Upper lobe of left lung (tissue), 4 donors: ENCODE results near the gene SYNCRIP.

Source experiments
- CTCF ChIP-seq, 6 experiments: fragments of 450-650 bp in 4 of 6; fragments of 200-600 bp in 2 of 6; sonication (generic) in 2 of 6; IDR thresholded peaks; one replicate each; pipeline ENCODE4 v1.5.1; 2016 to 2019; ENCODE audit warnings: antibody characterized with exemption in 6 of 6
- POLR2A ChIP-seq, 4 donors: fragments of 450-650 bp; IDR thresholded peaks; one replicate each; pipeline ENCODE4 v1.5.1; 2016 to 2017; ENCODE audit warnings: antibody characterized with exemption in 4 of 4, mild to moderate bottlenecking in 2 of 4

GRCh38 chr6:85660181-85660611, 17.5 kb upstream of the SYNCRIP start:
- TF ChIP-seq POLR2A (IDR thresholded peaks at IDR 0.05) (no peak), CTCF (IDR thresholded peaks at IDR 0.05) (no peak)
